Measurements from ENCODE around the gene ARRB1. TPM values are rescaled to one million over a fixed set of nuclear protein-coding genes. Genes with fewer than 3 reads are reported as not detected.
A peak's percentile ranks its signal among the peaks of the same experiment; 100 is the strongest.

The ARRB1 gene
- total and polyA plus RNA-seq, 9 of the 15 experiments (the other 6 are each of a cell fraction or from before 2014, with no cell fraction given): 6.6 to 45.4 (median 28.5) TPM

- TF ChIP-seq MLLT1 (IDR thresholded peaks at IDR 0.05) (no peak), ZNF707 (CRISPR knock-in tag; conservative IDR thresholded peaks at IDR 0.05) (no peak), GTF2F1 (IDR thresholded peaks at IDR 0.05; ENCODE audit: low read depth, low read length) (no peak), RFX7 (CRISPR knock-in tag; IDR thresholded peaks at IDR 0.05) (no peak), RBBP5 (IDR thresholded peaks at IDR 0.05; ENCODE audit: borderline replicate concordance, insufficient read depth, low read length, poor library complexity, severe bottlenecking) (peak; percentile 31), HDGF (IDR thresholded peaks at IDR 0.05) (no peak), FOXJ3 (CRISPR knock-in tag; IDR thresholded peaks at IDR 0.05) (no peak), ZNF354B (CRISPR knock-in tag; IDR thresholded peaks at IDR 0.05) (no peak), ZNF3 (CRISPR knock-in tag; IDR thresholded peaks at IDR 0.05) (no peak), TAL1 (IDR thresholded peaks at IDR 0.05) (peak; percentile 63), TAF15 (IDR thresholded peaks at IDR 0.05; ENCODE audit: low read depth, low read length) (no peak), BMI1 (IDR thresholded peaks at IDR 0.05; ENCODE audit: low read length) (no peak), RBM15 (IDR thresholded peaks at IDR 0.05; ENCODE audit: insufficient read depth, low read length) (no peak), BCL6 (CRISPR knock-in tag; IDR thresholded peaks at IDR 0.05) (no peak), CBX3 (IDR thresholded peaks at IDR 0.05; ENCODE audit: borderline replicate concordance in 1 of 2, low read length in 2 of 2) (no peak), PHF21A (IDR thresholded peaks at IDR 0.05; ENCODE audit: borderline replicate concordance, low read depth) (no peak), TFAM (CRISPR knock-in tag; conservative IDR thresholded peaks at IDR 0.05) (no peak), RFX5 (IDR thresholded peaks at IDR 0.05; ENCODE audit: low read depth, low read length) (no peak)
- TF ChIP-seq, protein P1, sequence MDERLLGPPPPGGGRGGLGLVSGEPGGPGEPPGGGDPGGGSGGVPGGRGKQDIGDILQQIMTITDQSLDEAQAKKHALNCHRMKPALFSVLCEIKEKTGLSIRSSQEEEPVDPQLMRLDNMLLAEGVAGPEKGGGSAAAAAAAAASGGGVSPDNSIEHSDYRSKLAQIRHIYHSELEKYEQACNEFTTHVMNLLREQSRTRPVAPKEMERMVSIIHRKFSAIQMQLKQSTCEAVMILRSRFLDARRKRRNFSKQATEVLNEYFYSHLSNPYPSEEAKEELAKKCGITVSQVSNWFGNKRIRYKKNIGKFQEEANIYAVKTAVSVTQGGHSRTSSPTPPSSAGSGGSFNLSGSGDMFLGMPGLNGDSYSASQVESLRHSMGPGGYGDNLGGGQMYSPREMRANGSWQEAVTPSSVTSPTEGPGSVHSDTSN (CRISPR knock-in tag; IDR thresholded peaks at IDR 0.05; ENCODE audit: low read depth): no peak
- TF ChIP-seq, protein P1 (tag; conservative IDR thresholded peaks at IDR 0.05; ENCODE audit: low read depth): 0 out of 2 replicates have a peak, but pooled peaks have one; percentile 16
Observed at GRCh38 chr11:75334402-75334891, 17.0 kb downstream of the ARRB1 start (continued).
